GM18499 (cell line): ENCODE data around the gene UQCC3.
A peak's percentile ranks its signal among the peaks of the same experiment; 100 is the strongest.
"Not testable (repeated sequence)": the region's sequence is repeated elsewhere in the genome, so short reads cannot be mapped to it uniquely, and the experiment has no call there.

Experiments
- ATAC-seq: cut with Tn5 transposase; IDR thresholded peaks from one replicate; pipeline ENCODE4 v1.9.1; 2021; ENCODE audit warnings: moderate number of reproducible peaks; ENCODE audit not compliant: insufficient read depth, unreplicated experiment

The UQCC3 gene

GRCh38 chr11:62693624-62694023, 22.2 kb downstream of the UQCC3 start:
- ATAC-seq, result not testable (repeated sequence)

- ATAC-seq, result no peak
Measured at GRCh38 chr11:62694455-62695167, 23.1 kb downstream of the UQCC3 start.

- no peak for ATAC-seq
Measured at GRCh38 chr11:62702246-62702645, 30.8 kb downstream of the UQCC3 start.

GRCh38 chr11:62703921-62704320, 32.4 kb downstream of the UQCC3 start:
- not testable (repeated sequence) for ATAC-seq

- no peak for ATAC-seq
Measured at GRCh38 chr11:62705413-62705812, 33.9 kb downstream of the UQCC3 start.

GRCh38 chr11:62705880-62706849, 34.7 kb downstream of the UQCC3 start:
- no peak for ATAC-seq

GRCh38 chr11:62706850-62707247, 35.4 kb downstream of the UQCC3 start:
- ATAC-seq, result no peak

GRCh38 chr11:62707277-62707861, 35.9 kb downstream of the UQCC3 start, which contains the start of the genes BSCL2 and GNG3:
Gene BSCL2 (minus strand): TSS chr11:62707424. CDS start chr11:62707195, 229 bp downstream.
Gene GNG3 (plus strand): TSS chr11:62707676. CDS start chr11:62708296, 620 bp downstream.
- no peak for ATAC-seq

GRCh38 chr11:62708392-62708791, 36.9 kb downstream of the UQCC3 start:
- no peak for ATAC-seq

- no peak for ATAC-seq
Measured at GRCh38 chr11:62708793-62709192, 37.3 kb downstream of the UQCC3 start.

- peak; percentile 46 for ATAC-seq
Measured at GRCh38 chr11:62709247-62710000, 38.0 kb downstream of the UQCC3 start.

- no peak for ATAC-seq
Measured at GRCh38 chr11:62710001-62710345, 38.5 kb downstream of the UQCC3 start.

- no peak for ATAC-seq
Measured at GRCh38 chr11:62712276-62712812, 40.9 kb downstream of the UQCC3 start.

- no peak for ATAC-seq
Measured at GRCh38 chr11:62712861-62713260, 41.4 kb downstream of the UQCC3 start.

- ATAC-seq, result no peak
Measured at GRCh38 chr11:62713343-62713742, 41.9 kb downstream of the UQCC3 start.

GRCh38 chr11:62715150-62716130, 44.0 kb downstream of the UQCC3 start:
- ATAC-seq, result no peak

GRCh38 chr11:62716206-62716605, 44.7 kb downstream of the UQCC3 start:
- no peak for ATAC-seq

GRCh38 chr11:62716816-62717215, 45.3 kb downstream of the UQCC3 start:
- no peak for ATAC-seq
